ENCODE data around the gene FAM3B. TPM values are rescaled to one million over a fixed set of nuclear protein-coding genes. Genes with fewer than 3 reads are reported as not detected.
"Not testable (repeated sequence)": the region's sequence is repeated elsewhere in the genome, so short reads cannot be mapped to it uniquely, and the experiment has no call there.

The FAM3B gene
- total RNA-seq = not detected in 2 replicates

GRCh38 chr21:41316200-41317062 is at the start of gene FAM3B:
TSS of gene FAM3B (plus strand) at chr21:41316801. CDS start at chr21:41316880, 79 bp downstream.
- intact Hi-C loops (cut with micrococcal nuclease) = no loop called here

- intact Hi-C loops (cut with micrococcal nuclease) = no loop called here
Measured at GRCh38 chr21:41267346-41267745, 49.3 kb upstream of the FAM3B start.

- intact Hi-C loops (cut with micrococcal nuclease) = no loop called here
Measured at GRCh38 chr21:41269535-41269934, 47.1 kb upstream of the FAM3B start.

- intact Hi-C loops (cut with micrococcal nuclease) = no loop called here
Measured at GRCh38 chr21:41277196-41277595, 39.4 kb upstream of the FAM3B start.

- intact Hi-C loops (cut with micrococcal nuclease) = no loop called here
Measured at GRCh38 chr21:41277846-41278245, 38.8 kb upstream of the FAM3B start.

GRCh38 chr21:41280115-41280919 is 36.3 kb upstream of the FAM3B start:
- intact Hi-C loops (cut with micrococcal nuclease) = loop anchor here (10.0 kb wide), 1 partner anchor 334 kb away; no protein-coding TSS in a partner anchor

- intact Hi-C loops (cut with micrococcal nuclease) = loop anchor here (2.0 to 10.0 kb wide), 2 partner anchors 332 to 834 kb away; no protein-coding TSS in a partner anchor
Measured at GRCh38 chr21:41282412-41282811, 34.2 kb upstream of the FAM3B start.

- intact Hi-C loops (cut with micrococcal nuclease) = loop anchor here (1.0 to 10.0 kb wide), 4 partner anchors 143 to 833 kb away; partner anchors contain the start of gene MX1
Measured at GRCh38 chr21:41283211-41283818, 33.3 kb upstream of the FAM3B start.

- intact Hi-C loops (cut with micrococcal nuclease) = loop anchor here (10.0 kb wide), 1 partner anchor 325 kb away; no protein-coding TSS in a partner anchor
Measured at GRCh38 chr21:41289431-41289830, 27.2 kb upstream of the FAM3B start.

- intact Hi-C loops (cut with micrococcal nuclease) = no loop called here
Measured at GRCh38 chr21:41290106-41290799, 26.3 kb upstream of the FAM3B start.

- intact Hi-C loops (cut with micrococcal nuclease) = no loop called here
Measured at GRCh38 chr21:41294548-41295231, 21.9 kb upstream of the FAM3B start.

GRCh38 chr21:41295721-41296254 is 20.8 kb upstream of the FAM3B start:
- intact Hi-C loops (cut with micrococcal nuclease) = no loop called here

GRCh38 chr21:41302976-41303375 is 13.6 kb upstream of the FAM3B start:
- intact Hi-C loops (cut with micrococcal nuclease) = no loop called here

GRCh38 chr21:41304068-41304720 is 12.4 kb upstream of the FAM3B start:
- intact Hi-C loops (cut with micrococcal nuclease) = no loop called here

GRCh38 chr21:41307219-41307618 is 9.4 kb upstream of the FAM3B start:
- intact Hi-C loops (cut with micrococcal nuclease) = no loop called here

- intact Hi-C loops (cut with micrococcal nuclease) = not testable (repeated sequence)
Measured at GRCh38 chr21:41313285-41314164, 3.1 kb upstream of the FAM3B start.

GRCh38 chr21:41315726-41316125 is 875 bp upstream of the FAM3B start:
- intact Hi-C loops (cut with micrococcal nuclease) = no loop called here

GRCh38 chr21:41317063-41317392 is 427 bp downstream of the FAM3B start:
- intact Hi-C loops (cut with micrococcal nuclease) = no loop called here

GRCh38 chr21:41317458-41317857 is 857 bp downstream of the FAM3B start:
- intact Hi-C loops (cut with micrococcal nuclease) = no loop called here

All from T-helper 1 cell treated with Interleukin-12 subunit alpha and Interleukin-12 subunit beta and Interleukin-4 antibody, amounts not matched to agents 30 ng/mL and 1 ng/mL, for 36 hours (primary cell).